ENCODE results near the gene PISD.

GRCh38 chr22:31683181-31684105, 21.4 kb upstream of the PISD start:
- TF ChIP-seq CTCF (conservative IDR thresholded peaks at IDR 0.05; ENCODE audit: low read length) (no peak), EZH2phosphoT487 (IDR thresholded peaks at IDR 0.05; ENCODE audit: borderline replicate concordance, low read depth, low read length) (no peak)
